ENCODE data around the gene PHACTR1. TPM values are rescaled to one million over a fixed set of nuclear protein-coding genes. Genes with fewer than 3 reads are reported as not detected.

Gene PHACTR1
- total RNA-seq, 1 experiment from 2014 or later, result 0.05 TPM

DNA sequence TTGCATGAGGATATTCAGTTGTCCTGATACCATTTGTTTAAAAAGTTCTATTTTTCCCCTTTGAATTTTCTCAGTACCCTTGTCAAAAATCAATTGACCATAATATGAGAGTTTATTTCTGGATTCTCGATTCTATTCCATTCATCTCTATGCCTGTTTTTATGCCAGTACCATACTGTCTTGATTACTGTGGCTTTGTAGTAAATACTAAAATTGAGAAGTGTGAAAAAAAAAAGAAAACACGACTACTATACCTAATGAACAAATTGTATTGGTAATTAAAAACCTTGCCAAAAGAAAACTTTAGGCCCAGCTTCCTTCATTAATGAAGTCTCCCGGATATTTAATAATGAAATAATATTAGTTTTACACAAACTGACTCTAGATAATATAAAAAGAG, 426.0 kb downstream of the PHACTR1 start:
- H3K9me3 ChIP-seq (ENCODE audit: control insufficient read depth, insufficient read depth, low read depth, low read length), result no peaks in the 10 kb centered on the region
- TF ChIP-seq, protein P1, sequence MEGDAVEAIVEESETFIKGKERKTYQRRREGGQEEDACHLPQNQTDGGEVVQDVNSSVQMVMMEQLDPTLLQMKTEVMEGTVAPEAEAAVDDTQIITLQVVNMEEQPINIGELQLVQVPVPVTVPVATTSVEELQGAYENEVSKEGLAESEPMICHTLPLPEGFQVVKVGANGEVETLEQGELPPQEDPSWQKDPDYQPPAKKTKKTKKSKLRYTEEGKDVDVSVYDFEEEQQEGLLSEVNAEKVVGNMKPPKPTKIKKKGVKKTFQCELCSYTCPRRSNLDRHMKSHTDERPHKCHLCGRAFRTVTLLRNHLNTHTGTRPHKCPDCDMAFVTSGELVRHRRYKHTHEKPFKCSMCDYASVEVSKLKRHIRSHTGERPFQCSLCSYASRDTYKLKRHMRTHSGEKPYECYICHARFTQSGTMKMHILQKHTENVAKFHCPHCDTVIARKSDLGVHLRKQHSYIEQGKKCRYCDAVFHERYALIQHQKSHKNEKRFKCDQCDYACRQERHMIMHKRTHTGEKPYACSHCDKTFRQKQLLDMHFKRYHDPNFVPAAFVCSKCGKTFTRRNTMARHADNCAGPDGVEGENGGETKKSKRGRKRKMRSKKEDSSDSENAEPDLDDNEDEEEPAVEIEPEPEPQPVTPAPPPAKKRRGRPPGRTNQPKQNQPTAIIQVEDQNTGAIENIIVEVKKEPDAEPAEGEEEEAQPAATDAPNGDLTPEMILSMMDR (IDR thresholded peaks at IDR 0.05), result no peak
- TF ChIP-seq, protein P2, sequence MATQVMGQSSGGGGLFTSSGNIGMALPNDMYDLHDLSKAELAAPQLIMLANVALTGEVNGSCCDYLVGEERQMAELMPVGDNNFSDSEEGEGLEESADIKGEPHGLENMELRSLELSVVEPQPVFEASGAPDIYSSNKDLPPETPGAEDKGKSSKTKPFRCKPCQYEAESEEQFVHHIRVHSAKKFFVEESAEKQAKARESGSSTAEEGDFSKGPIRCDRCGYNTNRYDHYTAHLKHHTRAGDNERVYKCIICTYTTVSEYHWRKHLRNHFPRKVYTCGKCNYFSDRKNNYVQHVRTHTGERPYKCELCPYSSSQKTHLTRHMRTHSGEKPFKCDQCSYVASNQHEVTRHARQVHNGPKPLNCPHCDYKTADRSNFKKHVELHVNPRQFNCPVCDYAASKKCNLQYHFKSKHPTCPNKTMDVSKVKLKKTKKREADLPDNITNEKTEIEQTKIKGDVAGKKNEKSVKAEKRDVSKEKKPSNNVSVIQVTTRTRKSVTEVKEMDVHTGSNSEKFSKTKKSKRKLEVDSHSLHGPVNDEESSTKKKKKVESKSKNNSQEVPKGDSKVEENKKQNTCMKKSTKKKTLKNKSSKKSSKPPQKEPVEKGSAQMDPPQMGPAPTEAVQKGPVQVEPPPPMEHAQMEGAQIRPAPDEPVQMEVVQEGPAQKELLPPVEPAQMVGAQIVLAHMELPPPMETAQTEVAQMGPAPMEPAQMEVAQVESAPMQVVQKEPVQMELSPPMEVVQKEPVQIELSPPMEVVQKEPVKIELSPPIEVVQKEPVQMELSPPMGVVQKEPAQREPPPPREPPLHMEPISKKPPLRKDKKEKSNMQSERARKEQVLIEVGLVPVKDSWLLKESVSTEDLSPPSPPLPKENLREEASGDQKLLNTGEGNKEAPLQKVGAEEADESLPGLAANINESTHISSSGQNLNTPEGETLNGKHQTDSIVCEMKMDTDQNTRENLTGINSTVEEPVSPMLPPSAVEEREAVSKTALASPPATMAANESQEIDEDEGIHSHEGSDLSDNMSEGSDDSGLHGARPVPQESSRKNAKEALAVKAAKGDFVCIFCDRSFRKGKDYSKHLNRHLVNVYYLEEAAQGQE (IDR thresholded peaks at IDR 0.05; ENCODE audit: insufficient read depth in 1 of 2, low read depth in 2 of 2, low read length in 1 of 2), result no peak
- H3K27ac ChIP-seq (ENCODE audit: low read length), result no peak overlapping the region
- no peaks in the 10 kb centered on the region for H3K36me3 ChIP-seq (ENCODE audit: control insufficient read depth, insufficient read depth, low read length)
- ChIA-PET CTCF (no interaction called here), POLR2A (no interaction called here)
- H3K27me3 ChIP-seq (ENCODE audit: control insufficient read depth, insufficient read depth, low read length), result peaks cover 2% of the 10 kb centered on the region; the same call in 1 of the 2 replicates
- intact Hi-C loops (cut with micrococcal nuclease; ENCODE audit: unreplicated experiment), result no loop called here
- H3K4me1 ChIP-seq (ENCODE audit: control insufficient read depth, insufficient read depth, low read length), result no peaks in the 10 kb centered on the region
- no peak overlapping the region for H3K4me3 ChIP-seq (ENCODE audit: low read depth in 2 of 2, low read length in 2 of 2)
- DNase-seq (ENCODE audit: low read depth, low spot score), result no peak
- BruUV-seq (replicated peaks), result no TSS peak
- ATAC-seq, result no peak
- in situ Hi-C loops (cut with HindIII; ENCODE audit: low pct_unique_long_range_greater_than_20kb, low sequenced_read_pairs), result no loop called here

DNA sequence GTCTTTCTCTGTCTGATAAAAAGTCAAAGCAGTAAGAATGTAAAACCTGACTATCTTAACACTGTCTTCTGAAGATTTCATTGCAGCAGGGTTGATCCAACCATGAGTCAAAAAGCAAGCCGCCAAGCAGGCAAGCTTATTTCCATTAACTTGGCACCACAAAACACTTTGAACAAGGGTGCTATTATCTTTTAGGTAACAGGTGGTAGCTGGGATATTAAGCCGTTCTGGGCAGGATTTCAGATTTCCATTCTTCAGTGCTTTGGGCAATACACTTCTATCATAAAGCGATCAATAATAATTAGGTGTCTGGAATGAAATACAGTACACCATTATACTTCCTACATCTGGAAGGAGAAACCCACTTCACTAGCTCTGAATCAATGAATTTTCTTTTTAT, 429.9 kb downstream of the PHACTR1 start:
- intact Hi-C loops (cut with micrococcal nuclease; ENCODE audit: unreplicated experiment), result no loop called here
- POLR2A ChIA-PET, result interaction anchor here (0.6 kb wide), 1 partner anchor 15 kb away, joined by 3 read pairs; no protein-coding TSS in a partner anchor
- Histone ChIP-seq H3K4me3 (ENCODE audit: low read depth in 2 of 2, low read length in 2 of 2) (no peak overlapping the region), H3K27me3 (ENCODE audit: control insufficient read depth, insufficient read depth, low read length) (peaks cover 2% of the 10 kb centered on the region; the same call in 1 of the 2 replicates), H3K4me1 (ENCODE audit: control insufficient read depth, insufficient read depth, low read length) (no peaks in the 10 kb centered on the region), H3K36me3 (ENCODE audit: control insufficient read depth, insufficient read depth, low read length) (no peaks in the 10 kb centered on the region), H3K27ac (ENCODE audit: low read length) (no peak overlapping the region), H3K9me3 (ENCODE audit: control insufficient read depth, insufficient read depth, low read depth, low read length) (no peaks in the 10 kb centered on the region)
- in situ Hi-C loops (cut with HindIII; ENCODE audit: low pct_unique_long_range_greater_than_20kb, low sequenced_read_pairs), result no loop called here
- CTCF ChIA-PET, result no interaction called here
- no peak for ATAC-seq
- TF ChIP-seq, protein P1 (IDR thresholded peaks at IDR 0.05), result no peak
- BruUV-seq (replicated peaks), result no TSS peak
- DNase-seq (ENCODE audit: low read depth, low spot score), result no peak

DNA sequence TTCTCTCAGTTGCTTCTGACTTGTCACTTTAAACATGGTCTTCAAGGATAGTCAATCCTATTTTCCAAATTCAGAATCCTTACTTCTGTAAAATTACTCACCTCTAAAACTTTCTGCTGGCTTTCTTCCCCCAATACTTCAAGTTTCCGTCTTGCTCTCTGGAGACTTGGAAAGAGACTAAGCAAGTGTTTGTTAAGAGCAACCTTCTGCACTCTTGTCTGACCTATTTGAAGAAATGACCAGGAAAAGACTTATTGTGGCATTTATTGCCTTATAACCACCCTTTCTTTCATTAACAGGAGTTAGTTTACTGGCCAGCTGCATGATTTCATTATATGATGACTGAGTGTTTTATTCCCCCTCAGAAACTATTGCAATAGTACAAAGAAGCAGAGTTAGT, 430.8 kb downstream of the PHACTR1 start:
- ChIA-PET CTCF (no interaction called here), POLR2A (no interaction called here)
- TF ChIP-seq, protein P1 (IDR thresholded peaks at IDR 0.05), result no peak
- TF ChIP-seq POLR2AphosphoS5 (IDR thresholded peaks at IDR 0.05; ENCODE audit: low read depth, low read length), result no peak
- TF ChIP-seq SIN3A (IDR thresholded peaks at IDR 0.05; ENCODE audit: borderline replicate concordance, insufficient read depth, low read depth, low read length), result no peak
- TF ChIP-seq, protein P2 (IDR thresholded peaks at IDR 0.05; ENCODE audit: insufficient read depth in 1 of 2, low read depth in 2 of 2, low read length in 1 of 2), result no peak
- no peak for TF ChIP-seq TCF7L2 (IDR thresholded peaks at IDR 0.05; ENCODE audit: low read depth, low read length)
- Histone ChIP-seq H3K4me1 (ENCODE audit: control insufficient read depth, insufficient read depth, low read length) (no peaks in the 10 kb centered on the region), H3K4me3 (ENCODE audit: low read depth in 2 of 2, low read length in 2 of 2) (no peak overlapping the region), H3K27ac (ENCODE audit: low read length) (no peak overlapping the region), H3K9me3 (ENCODE audit: control insufficient read depth, insufficient read depth, low read depth, low read length) (no peaks in the 10 kb centered on the region), H3K36me3 (ENCODE audit: control insufficient read depth, insufficient read depth, low read length) (no peaks in the 10 kb centered on the region), H3K27me3 (ENCODE audit: control insufficient read depth, insufficient read depth, low read length) (peaks cover 2% of the 10 kb centered on the region; the same call in 1 of the 2 replicates)
- intact Hi-C loops (cut with micrococcal nuclease; ENCODE audit: unreplicated experiment) (no loop called here), in situ Hi-C loops (cut with HindIII; ENCODE audit: low pct_unique_long_range_greater_than_20kb, low sequenced_read_pairs) (no loop called here)
- no peak for ATAC-seq
- BruUV-seq (replicated peaks), result no TSS peak
- no peak for DNase-seq (ENCODE audit: low read depth, low spot score)
